ENCODE results near the gene NSMF.

Gene NSMF

DNA sequence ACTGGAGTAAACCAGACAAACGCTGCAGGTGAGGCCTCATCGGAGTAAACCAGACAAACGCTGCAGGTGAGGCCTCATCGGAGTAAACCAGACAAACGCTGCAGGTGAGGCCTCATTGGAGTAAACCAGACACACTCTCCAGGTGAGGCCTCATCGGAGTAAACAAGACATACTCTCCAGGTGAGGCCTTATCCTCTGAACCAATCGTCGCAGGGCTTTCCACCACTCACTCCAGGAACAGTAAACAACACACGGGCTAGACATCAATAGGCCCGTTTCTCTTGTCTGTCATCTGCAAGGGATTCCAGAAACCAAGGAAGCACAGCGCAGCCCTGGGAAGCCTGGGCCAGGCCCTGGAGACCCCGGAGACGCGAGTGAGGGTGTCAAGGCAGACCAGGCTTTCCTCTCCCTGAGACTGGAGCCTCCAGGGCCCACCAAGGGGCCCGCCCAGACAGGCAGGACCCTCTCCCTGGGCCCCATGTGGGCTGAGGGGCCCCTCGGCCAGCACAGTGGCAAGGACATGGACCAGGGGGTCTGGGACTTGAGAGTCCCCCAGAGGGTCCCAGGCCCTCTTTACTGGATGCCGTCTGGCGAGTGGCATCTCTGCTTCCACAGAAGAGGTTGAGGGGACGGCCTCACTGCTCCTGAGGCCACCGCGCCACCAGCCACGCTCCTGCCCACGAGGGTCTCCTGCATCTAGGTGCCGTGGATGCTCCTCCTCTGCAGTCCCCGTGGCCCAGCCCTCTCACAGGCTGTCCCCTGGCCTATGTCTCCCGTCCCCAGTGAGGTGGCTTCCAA lies 26.4 kb upstream of the NSMF start:
- TF ChIP-seq, protein P1, sequence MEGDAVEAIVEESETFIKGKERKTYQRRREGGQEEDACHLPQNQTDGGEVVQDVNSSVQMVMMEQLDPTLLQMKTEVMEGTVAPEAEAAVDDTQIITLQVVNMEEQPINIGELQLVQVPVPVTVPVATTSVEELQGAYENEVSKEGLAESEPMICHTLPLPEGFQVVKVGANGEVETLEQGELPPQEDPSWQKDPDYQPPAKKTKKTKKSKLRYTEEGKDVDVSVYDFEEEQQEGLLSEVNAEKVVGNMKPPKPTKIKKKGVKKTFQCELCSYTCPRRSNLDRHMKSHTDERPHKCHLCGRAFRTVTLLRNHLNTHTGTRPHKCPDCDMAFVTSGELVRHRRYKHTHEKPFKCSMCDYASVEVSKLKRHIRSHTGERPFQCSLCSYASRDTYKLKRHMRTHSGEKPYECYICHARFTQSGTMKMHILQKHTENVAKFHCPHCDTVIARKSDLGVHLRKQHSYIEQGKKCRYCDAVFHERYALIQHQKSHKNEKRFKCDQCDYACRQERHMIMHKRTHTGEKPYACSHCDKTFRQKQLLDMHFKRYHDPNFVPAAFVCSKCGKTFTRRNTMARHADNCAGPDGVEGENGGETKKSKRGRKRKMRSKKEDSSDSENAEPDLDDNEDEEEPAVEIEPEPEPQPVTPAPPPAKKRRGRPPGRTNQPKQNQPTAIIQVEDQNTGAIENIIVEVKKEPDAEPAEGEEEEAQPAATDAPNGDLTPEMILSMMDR (conservative IDR thresholded peaks at IDR 0.05) = no peak
- peak overlapping the region; percentile 93 for H3K27ac ChIP-seq

DNA sequence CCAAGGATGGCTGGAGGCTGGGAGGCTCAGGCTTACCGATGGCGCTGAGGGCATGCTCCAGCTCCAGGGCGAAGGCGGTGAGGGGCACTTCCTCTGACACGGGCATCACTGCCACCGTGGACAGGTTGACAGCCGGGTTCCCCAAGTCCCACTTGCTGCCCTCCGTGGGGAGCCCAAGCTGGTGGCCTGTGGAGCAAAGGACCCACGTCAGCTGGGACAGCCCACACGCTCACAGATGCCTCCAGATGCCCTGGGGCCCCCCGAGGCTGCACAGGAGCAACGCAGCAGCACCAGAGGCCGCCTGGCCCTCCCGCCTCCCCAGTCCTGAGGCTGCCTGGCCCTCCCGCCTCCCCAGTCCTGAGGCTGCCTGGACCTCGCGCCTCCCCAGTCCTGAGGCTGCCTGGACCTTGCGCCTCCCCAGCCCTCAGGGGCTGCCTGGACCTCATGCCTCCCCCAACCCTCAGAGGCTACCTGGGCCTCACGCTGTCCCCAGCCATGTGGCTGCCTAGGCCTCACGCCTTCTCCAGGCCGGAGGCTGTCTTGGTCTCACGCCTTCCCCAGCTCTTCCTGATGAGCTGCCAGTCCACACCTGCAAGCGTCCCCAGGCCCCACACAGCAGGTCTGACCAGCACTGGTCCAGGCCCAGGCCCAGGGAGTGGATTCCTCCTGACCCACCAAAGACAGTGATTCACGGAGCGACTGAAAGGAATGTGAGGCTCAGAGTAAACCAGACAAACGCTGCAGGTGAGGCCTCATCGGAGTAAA lies 25.6 kb upstream of the NSMF start:
- H3K27ac ChIP-seq = peak overlapping the region; percentile 93
- TF ChIP-seq, protein P1 (conservative IDR thresholded peaks at IDR 0.05) = no peak

DNA sequence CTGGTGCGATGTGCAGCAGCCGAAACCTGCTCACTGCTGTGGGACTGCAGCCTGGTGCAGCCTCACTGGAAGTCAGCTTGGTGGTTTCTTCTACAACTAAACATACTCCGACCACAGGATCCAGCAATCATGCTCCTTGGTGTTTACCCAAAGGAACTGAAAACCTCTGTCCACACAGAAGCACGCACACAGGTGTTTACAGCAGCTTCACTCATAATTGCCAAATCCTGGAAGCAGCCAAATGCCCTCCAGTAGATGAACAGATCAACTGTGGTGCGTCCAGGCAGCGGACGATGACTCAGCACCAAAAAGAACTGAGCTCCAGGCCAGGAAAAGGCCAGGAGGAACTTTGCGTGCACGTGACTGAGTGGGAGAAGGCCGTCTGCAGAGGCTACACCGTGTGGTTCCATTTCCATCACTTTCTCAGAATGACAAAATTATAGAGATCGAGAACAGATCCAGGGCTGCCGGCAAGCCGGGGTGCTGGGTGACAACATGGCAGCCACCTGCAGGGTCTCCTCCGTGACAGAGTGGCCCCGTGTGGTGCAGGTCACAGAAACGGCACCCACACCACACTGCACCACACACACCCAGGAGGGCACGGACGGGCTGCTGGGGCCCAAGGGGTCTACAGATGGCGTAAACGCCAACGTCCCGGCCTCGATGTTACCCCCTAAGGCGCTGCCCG lies 23.1 kb upstream of the NSMF start:
- peak overlapping the region; percentile 93 for H3K27ac ChIP-seq
- TF ChIP-seq, protein P1 (conservative IDR thresholded peaks at IDR 0.05) = no peak

DNA sequence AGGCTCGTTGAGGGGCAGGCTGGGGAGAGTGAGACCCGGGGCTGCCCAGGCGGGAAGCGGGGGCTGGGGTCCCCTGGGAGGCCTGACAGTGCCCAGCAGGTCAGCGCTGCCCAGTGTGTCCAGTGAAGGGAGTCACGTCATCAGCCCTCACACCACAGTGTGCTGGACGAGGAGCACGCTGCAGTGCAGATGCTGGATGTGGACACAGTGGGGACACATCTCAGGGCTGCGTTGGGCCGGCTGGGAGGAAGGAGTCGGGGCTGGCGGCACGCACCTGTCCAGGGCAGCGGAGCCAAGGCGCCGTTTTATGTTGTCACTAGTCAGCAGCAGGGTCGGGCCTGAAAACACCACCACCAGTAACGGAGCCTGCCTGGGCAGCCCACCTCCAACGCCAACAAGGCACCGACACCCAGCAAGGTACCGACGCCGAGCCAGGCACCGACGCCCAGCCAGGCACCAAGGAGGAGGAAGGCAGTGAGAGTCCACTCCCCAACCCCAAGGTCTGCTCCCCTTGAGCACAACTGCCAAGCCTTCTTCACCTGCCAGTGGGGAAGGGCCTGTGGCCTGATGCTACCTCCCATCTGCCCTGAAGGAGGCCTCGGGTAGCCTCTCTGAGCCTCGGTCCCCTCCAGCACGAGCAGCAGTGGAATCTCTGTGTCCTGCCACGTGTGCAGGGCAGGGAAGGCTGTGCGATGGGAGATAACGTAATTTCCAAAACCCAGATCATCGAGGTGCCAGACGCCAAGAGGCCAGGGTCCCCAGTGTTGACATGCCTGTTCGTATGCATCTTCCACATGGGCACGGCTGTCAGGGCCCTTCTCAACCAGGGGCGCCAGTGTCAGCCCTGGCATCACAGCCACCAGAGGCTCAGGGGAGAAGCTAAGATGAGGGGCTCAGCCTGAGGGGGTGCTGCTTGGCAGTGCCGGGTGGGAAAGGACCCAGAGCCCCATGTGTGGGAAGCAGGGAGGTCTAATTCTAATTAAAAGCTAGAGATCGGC lies 21.9 kb upstream of the NSMF start:
- H3K27ac ChIP-seq = peak overlapping the region; percentile 93
- TF ChIP-seq, protein P1 (conservative IDR thresholded peaks at IDR 0.05) = no peak

DNA sequence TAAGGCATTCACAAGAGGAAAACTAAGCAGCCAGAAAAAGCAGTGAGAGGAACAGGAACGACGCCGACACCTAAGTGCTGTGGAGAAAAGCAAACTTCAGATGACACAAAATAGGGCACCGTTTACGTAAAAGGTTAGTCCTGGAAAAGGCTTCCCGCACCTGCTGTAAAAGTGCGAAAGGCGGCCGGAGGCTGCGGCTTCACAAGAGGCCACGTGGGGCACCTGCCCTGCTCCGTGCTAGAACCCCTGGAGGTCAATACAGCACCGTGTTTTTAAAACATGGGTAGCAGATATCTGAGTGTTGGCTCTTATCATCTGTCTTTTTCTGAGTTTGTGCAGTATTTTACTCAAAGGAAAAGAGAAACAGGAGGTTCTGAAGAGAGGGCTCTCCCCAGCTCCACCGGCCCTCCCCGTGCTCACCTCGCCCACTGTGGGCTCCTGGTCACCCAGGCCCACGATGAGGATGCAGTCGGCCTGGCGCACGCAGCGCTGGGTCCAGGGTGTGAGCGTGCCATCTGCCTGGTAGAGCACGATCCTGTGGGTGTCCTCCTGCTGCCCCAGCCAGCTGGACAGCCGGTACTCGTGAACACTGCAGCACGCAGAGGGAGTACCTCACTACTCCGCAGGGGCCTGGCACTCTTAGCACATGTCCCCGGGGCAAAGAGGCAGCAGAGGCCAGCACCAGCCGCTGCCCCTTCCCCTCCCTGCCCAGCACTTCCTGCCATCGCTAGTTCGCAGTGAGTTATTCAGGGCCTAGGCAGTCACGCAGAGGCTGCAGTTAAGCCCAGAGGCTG lies 21.0 kb upstream of the NSMF start:
- TF ChIP-seq, protein P1 (conservative IDR thresholded peaks at IDR 0.05) = no peak
- H3K27ac ChIP-seq = peak overlapping the region; percentile 93

Data from VCaP (cell line).